Stimulated activated CD8-positive, alpha-beta memory T cell treated with anti-CD3 and anti-CD28 coated beads, Interleukin-2, amount 100 ng/mL, for 1 hour (primary cell): ENCODE data around the gene COL11A2.

Experiments
- DNase-seq, 2 donors: peaks; one replicate each; pipeline ENCODE4 v3.0.0-alpha.2; 2020; ENCODE audit warnings: low read depth in 2 of 2

The COL11A2 gene

GRCh38 chr6:33117811-33118277, 74.4 kb downstream of the COL11A2 start:
- no peak for DNase-seq

GRCh38 chr6:33116841-33117711, 75.2 kb downstream of the COL11A2 start:
- DNase-seq = no peak

- DNase-seq = no peak
These were observed 75.8 kb downstream of the COL11A2 start for GRCh38 chr6:33116417-33116816.

- DNase-seq = no peak
These were observed 77.9 kb downstream of the COL11A2 start for GRCh38 chr6:33114406-33114805.

GRCh38 chr6:33113755-33114154, 78.5 kb downstream of the COL11A2 start:
- DNase-seq = no peak
